Transverse colon (tissue), 4 donors: ENCODE measurements around the gene MICAL2. TPM values are rescaled to one million over a fixed set of nuclear protein-coding genes. Genes with fewer than 3 reads are reported as not detected.

Experiments
- DNase-seq: peaks from one replicate; pipeline ENCODE4 v3.0.0-alpha.2; 2019
- H3K27ac ChIP-seq, 4 donors: fragments of 200-600 bp; sonication (generic); 2 replicates each; pipeline ENCODE4 v1.5.1; 2016 to 2018; ENCODE audit warnings: inconsistent platforms in 4 of 4
- H3K27me3 ChIP-seq: fragments of 200-600 bp; sonication (generic); 2 replicates; pipeline ENCODE4 v1.5.1; 2017; ENCODE audit warnings: inconsistent platforms
- H3K36me3 ChIP-seq, 4 donors: fragments of 200-600 bp; sonication (generic); 2 replicates each; pipeline ENCODE4 v1.5.1; 2017 to 2019; ENCODE audit warnings: inconsistent platforms in 4 of 4
- H3K4me1 ChIP-seq, 4 donors: fragments of 200-600 bp; sonication (generic); 2 replicates each; pipeline ENCODE4 v1.5.1; 2017 to 2020; ENCODE audit warnings: inconsistent platforms in 4 of 4
- H3K4me3 ChIP-seq, 4 donors: fragments of 200-600 bp; sonication (generic); 1 replicate in 1 of 4; 2 replicates in 3 of 4; pipeline versions ENCODE4 v1.5.1 to v1.6.1; 2017 to 2019; ENCODE audit warnings: inconsistent platforms in 4 of 4
- H3K9me3 ChIP-seq, 2 donors: fragments of 200-600 bp; sonication (generic); 2 replicates each; pipeline ENCODE4 v1.5.1; 2017 to 2019; ENCODE audit warnings: inconsistent platforms in 2 of 2
- CTCF ChIP-seq, 5 experiments: fragments of 200-600 bp in 3 of 5; fragments of 450-650 bp in 2 of 5; sonication (generic) in 3 of 5; IDR thresholded peaks; 1 replicate in 2 of 5; 2 replicates in 3 of 5; pipeline ENCODE4 v1.5.1; 2016 to 2017; ENCODE audit warnings: antibody characterized with exemption in 5 of 5, inconsistent platforms in 3 of 5, mild to moderate bottlenecking in 2 of 5, moderate library complexity in 1 of 5
- EP300 ChIP-seq: sonication (generic); formaldehyde crosslinking; IDR thresholded peaks from one replicate; pipeline ENCODE4 v1.6.1; 2017; ENCODE audit warnings: antibody characterized with exemption, low read depth
- POLR2A ChIP-seq: fragments of 450-650 bp; IDR thresholded peaks from one replicate; pipeline ENCODE4 v1.6.1; 2016; ENCODE audit warnings: antibody characterized with exemption, mild to moderate bottlenecking, moderate library complexity
- POLR2AphosphoS5 ChIP-seq, 3 donors: sonication (generic); formaldehyde crosslinking; IDR thresholded peaks; one replicate each; pipeline ENCODE4 v1.6.1; 2016; ENCODE audit warnings: antibody characterized with exemption in 3 of 3
- WGBS, 2 donors: methylation state at CpG; one replicate each; pipeline ENCODE4 v1.1.5; 2018; ENCODE audit warnings: low coverage in 1 of 2; 5-methylcytosine and 5-hydroxymethylcytosine counted together
- in situ Hi-C, 4 donors: fragments of 200-750 bp; cut with MboI; loops; one replicate each; pipeline versions ENCODE4 v1.15.0 to v1.15.1; 2017; ENCODE audit warnings: low sequenced_read_pairs in 3 of 4, low pct_ligation_motif_present in 1 of 4, low pct_unique_long_range_greater_than_20kb in 1 of 4
- intact Hi-C: fragments of 100-400 bp; cut with DNase I; formaldehyde crosslinking; loops from one replicate; pipeline ENCODE4 v1.15.1; 2023; ENCODE audit warnings: low total_unique reads
- total RNA-seq, 4 donors: library from RNA; depleted of rRNA; stranded (reverse); fragments of >200 nt; gene quantifications; one replicate each; pipeline ENCODE4 v1.1.0, GENCODE V29; 2016

The MICAL2 gene
- total RNA-seq, 4 donors from 2014 or later = 309 to 483 (median 316) TPM

- intact Hi-C loops = no loop called here
- H3K9me3 ChIP-seq = no peaks in the 10 kb centered on the region
- no peaks in the 10 kb centered on the region for H3K36me3 ChIP-seq
- no peak overlapping the region for H3K27ac ChIP-seq
- WGBS, 2 donors = 75% methylated on average over 7 of the region's 7 CpGs; no CpG with 5 or more reads in 1 of the 2 donors
- no peak overlapping the region for H3K4me3 ChIP-seq
- no peaks in the 10 kb centered on the region for H3K27me3 ChIP-seq
- in situ Hi-C loops = no loop called here
- no peak for TF ChIP-seq POLR2A
- peaks cover 0 to 35% (median 26%) of the 10 kb centered on the region in 4 donors for H3K4me1 ChIP-seq
- no peak for DNase-seq
Measured at GRCh38 chr11:12103411-12104225, 6.8 kb upstream of the MICAL2 start.

GRCh38 chr11:12105471-12105870 lies 4.9 kb upstream of the MICAL2 start:
- intact Hi-C loops (no loop called here), in situ Hi-C loops (no loop called here)
- TF ChIP-seq POLR2AphosphoS5 (IDR thresholded peaks at IDR 0.05) (no peak), POLR2A (no peak)
- H3K27ac ChIP-seq = no peak overlapping the region
- WGBS, 2 donors = 44 to 75% methylated on average over 1 to 2 of the region's 2 CpGs
- peaks cover 8 to 32% (median 24%) of the 10 kb centered on the region in 4 donors for H3K4me1 ChIP-seq
- H3K4me3 ChIP-seq = no peak overlapping the region
- H3K9me3 ChIP-seq = no peaks in the 10 kb centered on the region
- no peak for DNase-seq
- no peaks in the 10 kb centered on the region for H3K27me3 ChIP-seq
- H3K36me3 ChIP-seq = no peaks in the 10 kb centered on the region

DNA sequence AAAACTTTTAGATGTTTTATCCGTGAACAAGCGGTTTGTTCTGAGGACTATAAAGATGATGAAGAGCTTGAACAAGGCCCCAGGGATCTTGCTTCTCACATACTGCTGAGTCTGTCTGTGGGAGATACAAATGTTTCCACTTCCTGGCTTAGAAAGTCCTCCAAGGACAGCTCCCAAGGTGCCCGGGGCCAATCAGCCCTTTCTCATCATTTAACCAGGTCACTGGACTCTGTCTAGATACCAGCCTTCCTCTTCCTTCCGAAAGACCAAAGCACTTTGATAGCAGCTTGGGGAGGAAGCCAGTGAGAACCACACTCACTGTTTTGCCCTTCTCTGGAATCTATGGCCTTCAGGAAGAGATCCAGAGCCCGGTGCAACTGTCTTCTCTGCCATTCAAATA lies 4.3 kb upstream of the MICAL2 start:
- 78 to 83% methylated on average over 4 to 5 of the region's 5 CpGs for WGBS, 2 donors
- Histone ChIP-seq H3K27me3 (no peaks in the 10 kb centered on the region), H3K36me3 (no peaks in the 10 kb centered on the region), H3K4me1 (peaks cover 8 to 26% (median 21%) of the 10 kb centered on the region in 4 donors), H3K4me3 (no peak overlapping the region), H3K9me3 (no peaks in the 10 kb centered on the region), H3K27ac (no peak overlapping the region)
- DNase-seq = no peak
- TF ChIP-seq POLR2A = no peak
- no peak for TF ChIP-seq POLR2AphosphoS5 (IDR thresholded peaks at IDR 0.05)
- TF ChIP-seq EP300 = no peak
- TF ChIP-seq CTCF (IDR thresholded peaks at IDR 0.05) = no peak
- in situ Hi-C loops (no loop called here), intact Hi-C loops (no loop called here)

GRCh38 chr11:12106501-12106900 lies 3.9 kb upstream of the MICAL2 start:
- peaks cover 8 to 23% (median 19%) of the 10 kb centered on the region in 4 donors for H3K4me1 ChIP-seq
- TF ChIP-seq POLR2A (no peak), EP300 (no peak), POLR2AphosphoS5 (IDR thresholded peaks at IDR 0.05) (no peak), CTCF (IDR thresholded peaks at IDR 0.05) (no peak)
- in situ Hi-C loops (no loop called here), intact Hi-C loops (no loop called here)
- no peak for DNase-seq
- H3K27ac ChIP-seq = no peak overlapping the region
- H3K9me3 ChIP-seq = no peaks in the 10 kb centered on the region
- no peak overlapping the region for H3K4me3 ChIP-seq
- 71 to 80% methylated on average over 1 to 5 of the region's 5 CpGs for WGBS, 2 donors
- H3K27me3 ChIP-seq = no peaks in the 10 kb centered on the region
- H3K36me3 ChIP-seq = no peaks in the 10 kb centered on the region

DNA sequence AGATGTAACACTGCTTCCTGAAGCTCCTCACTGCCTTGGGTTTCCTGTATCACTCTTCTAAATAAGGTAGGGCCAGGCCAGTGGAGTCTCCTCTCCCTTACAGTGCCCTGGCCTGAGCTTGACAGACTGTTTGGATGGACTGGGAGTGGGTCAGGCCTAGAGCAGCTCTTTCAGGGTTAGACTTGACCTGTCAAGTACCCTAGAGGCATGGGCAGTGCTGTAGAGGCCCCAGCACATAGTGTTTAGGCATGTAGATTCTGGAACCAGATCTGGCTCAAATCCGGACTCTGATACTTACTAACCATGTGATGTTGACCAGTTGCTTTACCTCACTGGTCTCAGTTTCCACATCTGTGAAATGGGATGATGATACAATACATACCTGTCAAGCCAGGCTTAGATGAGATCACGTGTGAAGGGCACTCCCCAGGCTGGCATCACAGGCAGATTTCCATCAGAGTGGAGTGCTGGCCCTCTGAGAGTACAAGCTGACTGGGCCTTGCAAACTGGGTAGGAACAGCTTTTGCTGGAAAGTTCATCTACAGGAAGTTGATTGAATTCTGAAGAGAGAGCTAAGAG lies 1.4 kb upstream of the MICAL2 start:
- in situ Hi-C loops = no loop called here

More for the DNA sequence above, 1.4 kb upstream of the MICAL2 start:
- Histone ChIP-seq H3K27me3 (no peaks in the 10 kb centered on the region), H3K4me3 (no peak overlapping the region), H3K4me1 (peaks cover 12 to 35% (median 28%) of the 10 kb centered on the region in 4 donors), H3K27ac (peak overlapping the region in 3 of 4 donors; percentile 89 to 96 (median 94)), H3K36me3 (no peaks in the 10 kb centered on the region), H3K9me3 (no peaks in the 10 kb centered on the region)
- TF ChIP-seq EP300 (no peak), POLR2AphosphoS5 (IDR thresholded peaks at IDR 0.05) (no peak), CTCF (IDR thresholded peaks at IDR 0.05) (no peak), POLR2A (no peak)
- 85% methylated on average over 2 of the region's 2 CpGs; no CpG with 5 or more reads in 1 of the 2 donors for WGBS, 2 donors
- DNase-seq = no peak
- intact Hi-C loops = no loop called here
